GM18873 (cell line): Measurements from ENCODE around the gene PARK7.
"Not testable (repeated sequence)": the region's sequence is repeated elsewhere in the genome, so short reads cannot be mapped to it uniquely, and the experiment has no call there.

Source experiments
- ATAC-seq: cut with Tn5 transposase; IDR thresholded peaks from one replicate; pipeline ENCODE4 v1.9.1; 2021; ENCODE audit warnings: mild to moderate bottlenecking, moderate library complexity, moderate number of reproducible peaks; ENCODE audit not compliant: unreplicated experiment, low FRiP score

PARK7 gene

DNA sequence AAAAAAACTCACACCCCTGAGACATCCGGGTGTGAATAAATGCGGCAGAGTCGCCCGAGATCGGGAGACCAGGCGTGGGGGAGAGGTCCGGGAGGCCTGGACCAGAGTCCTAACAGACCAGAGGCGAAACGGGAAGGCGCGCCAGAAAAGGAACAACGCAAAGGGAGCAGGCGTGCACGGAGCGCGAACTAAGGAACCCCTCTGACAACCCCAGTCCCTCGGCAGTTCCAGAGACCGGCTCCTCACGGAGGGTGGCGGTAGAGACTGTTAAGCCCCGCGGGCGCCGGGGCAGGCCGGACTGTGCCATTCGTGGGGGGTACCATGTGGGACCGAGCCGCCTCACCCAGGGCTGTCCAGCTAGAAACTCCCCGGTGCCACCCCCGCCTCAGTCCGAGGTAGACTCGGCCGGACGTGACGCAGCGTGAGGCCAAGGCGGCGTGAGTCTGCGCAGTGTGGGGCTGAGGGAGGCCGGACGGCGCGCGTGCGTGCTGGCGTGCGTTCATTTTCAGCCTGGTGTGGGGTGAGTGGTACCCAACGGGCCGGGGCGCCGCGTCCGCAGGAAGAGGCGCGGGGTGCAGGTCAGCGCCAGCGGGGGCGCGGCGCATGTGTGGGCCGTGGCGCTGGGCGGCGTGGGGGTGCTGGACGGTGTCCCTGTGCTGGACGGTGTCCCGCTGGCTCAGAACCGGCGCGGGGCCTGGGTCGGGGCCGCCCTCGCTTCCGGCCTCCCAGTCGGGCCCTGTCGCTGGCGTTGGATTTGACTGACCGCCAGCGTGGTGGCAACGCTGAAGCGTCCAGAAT, at the start of gene PARK7:
PARK7 (plus strand) TSS at position 496 of the 798 bp plus-strand sequence. CDS start 1,075 bp downstream, outside the sequence.
- peak; percentile 91 for ATAC-seq

DNA sequence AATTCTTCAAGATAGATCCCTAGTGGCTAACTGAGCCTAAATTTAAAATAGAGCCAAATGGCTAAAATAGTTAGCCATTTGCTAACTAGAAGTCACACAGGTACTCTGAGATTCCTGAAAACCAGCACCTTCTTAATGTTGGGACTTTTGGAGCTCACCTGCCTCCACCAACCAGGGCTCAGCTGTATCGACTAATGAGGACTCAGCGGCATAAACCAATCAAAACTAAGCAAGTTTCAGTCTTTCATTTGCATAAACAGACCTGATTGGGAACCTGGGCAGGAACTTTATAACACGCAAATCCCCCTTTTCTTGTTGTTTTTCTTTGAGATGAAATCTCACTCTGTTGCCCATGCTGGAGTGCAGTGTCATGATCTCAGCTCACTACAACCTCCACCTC, 49.4 kb upstream of the PARK7 start:
- no peak for ATAC-seq

- ATAC-seq = no peak
Measured at GRCh38 chr1:7912743-7913557, 48.6 kb upstream of the PARK7 start.

GRCh38 chr1:7915826-7916500, 45.5 kb upstream of the PARK7 start:
- ATAC-seq = no peak

GRCh38 chr1:7916501-7916830, 45.0 kb upstream of the PARK7 start:
- ATAC-seq = no peak

DNA sequence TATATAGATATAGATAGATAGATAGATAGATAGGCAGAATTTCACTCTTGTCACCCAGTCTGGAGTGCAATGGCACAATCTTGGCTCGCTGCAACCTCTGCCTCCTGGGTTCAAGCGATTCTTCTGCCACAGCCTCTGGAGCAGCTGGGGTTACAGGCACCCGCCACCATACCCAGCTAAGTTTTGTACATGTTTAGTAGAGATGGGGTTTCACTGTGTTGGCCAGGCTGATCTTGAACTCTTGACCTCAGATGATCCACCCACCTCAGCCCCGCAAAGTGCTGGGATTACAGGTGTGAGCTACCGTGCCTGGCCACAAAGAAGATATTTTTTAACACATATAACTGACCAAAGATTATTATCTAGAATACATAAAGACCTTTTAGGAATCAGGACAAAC, 43.5 kb upstream of the PARK7 start:
- ATAC-seq = not testable (repeated sequence)

DNA sequence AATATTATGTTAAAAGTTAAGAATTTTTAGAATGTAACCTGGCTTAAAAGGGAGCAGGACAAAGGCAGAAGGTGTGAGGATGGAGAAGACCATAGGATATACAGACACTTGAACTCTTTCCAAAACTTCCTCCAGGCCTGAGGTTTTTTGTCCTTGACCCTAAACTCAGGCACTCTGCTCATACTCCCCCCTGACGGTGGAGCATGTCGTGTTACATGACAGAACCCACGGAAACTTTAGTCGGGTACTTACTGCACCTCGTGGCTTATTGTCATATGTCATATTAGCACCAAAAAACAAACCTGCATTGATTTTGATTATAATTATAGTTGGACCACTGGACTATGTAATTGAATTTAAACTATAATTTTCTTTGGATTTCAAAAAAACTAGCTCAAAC, 41.6 kb upstream of the PARK7 start:
- ATAC-seq = no peak

DNA sequence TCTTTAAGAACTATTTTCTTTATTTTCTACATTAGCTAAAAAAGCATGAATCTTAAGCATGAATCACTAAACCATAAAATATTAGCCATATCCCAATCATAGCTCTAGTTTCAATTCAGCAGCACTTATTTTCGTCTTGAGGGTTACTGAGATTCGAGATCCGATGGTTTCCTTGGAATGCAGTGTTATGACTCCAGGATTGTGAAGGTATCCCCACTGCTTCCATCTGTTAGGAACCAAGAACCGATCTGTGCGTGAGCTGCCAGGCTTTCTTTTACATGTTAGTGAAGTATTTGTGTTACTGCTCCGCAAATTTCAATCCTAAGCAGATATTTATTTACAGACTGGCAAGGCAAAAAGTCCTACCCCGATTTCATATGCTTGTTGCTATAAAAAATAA, 39.7 kb upstream of the PARK7 start:
- ATAC-seq = no peak

DNA sequence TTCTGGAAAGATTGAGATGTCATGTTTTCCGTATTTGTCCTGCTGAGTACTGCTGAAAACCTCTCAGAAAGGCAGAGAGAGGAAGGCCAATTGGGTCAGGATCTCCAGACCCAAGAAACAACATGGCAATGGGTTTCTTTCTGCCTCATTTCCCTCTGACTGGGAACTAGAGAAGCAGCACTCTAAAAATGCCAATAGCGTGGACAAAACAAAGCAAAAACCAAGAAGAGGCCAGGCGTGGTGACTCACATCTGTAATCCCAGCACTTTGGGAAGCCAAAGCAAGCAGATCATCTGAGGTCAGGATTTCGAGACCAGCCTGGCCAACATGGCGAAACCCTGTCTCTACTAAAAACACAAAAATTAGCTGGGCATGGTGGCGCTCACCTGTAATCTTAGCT, 39.2 kb upstream of the PARK7 start:
- no peak for ATAC-seq

- ATAC-seq = not testable (repeated sequence)
Measured at GRCh38 chr1:7927061-7927460, 34.5 kb upstream of the PARK7 start.

DNA sequence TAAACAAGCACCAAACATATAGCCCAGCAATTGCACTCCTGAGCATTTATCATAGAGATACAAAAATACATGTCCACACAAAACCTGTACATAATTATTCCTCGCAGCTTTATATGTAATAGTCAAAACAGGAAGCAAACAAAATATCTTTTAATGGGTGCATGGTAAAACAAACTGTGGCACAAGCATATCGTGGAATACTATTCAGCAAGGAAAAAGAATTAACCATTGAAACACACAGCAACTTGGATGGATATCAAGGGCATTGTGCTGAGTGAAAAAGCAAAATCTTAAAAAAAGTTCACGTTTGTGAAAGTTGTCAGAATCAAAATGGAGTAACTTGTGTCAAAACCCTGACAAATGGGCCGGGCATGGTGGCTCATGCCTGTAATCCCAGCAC, 33.3 kb upstream of the PARK7 start:
- no peak for ATAC-seq

DNA sequence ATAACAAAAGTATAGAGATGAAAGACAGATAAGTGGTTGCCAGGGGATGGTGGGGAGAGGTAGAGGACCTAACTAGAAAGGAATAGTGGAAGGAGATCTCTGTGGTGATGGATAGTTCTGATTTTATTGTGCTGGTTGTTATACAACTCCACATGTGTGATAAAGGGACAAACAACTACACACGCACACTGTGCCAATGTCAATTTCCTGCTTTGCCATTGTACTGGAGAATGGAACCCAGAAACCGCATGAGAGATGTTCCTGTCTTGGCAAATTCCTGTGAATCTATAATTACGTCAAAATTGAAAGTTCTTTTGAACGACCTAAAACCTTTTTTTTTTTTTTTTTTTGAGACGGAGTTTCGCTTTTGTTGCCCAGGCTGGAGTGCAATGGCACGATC, 31.9 kb upstream of the PARK7 start:
- no peak for ATAC-seq

GRCh38 chr1:7930645-7931445, 30.7 kb upstream of the PARK7 start:
- ATAC-seq = no peak

DNA sequence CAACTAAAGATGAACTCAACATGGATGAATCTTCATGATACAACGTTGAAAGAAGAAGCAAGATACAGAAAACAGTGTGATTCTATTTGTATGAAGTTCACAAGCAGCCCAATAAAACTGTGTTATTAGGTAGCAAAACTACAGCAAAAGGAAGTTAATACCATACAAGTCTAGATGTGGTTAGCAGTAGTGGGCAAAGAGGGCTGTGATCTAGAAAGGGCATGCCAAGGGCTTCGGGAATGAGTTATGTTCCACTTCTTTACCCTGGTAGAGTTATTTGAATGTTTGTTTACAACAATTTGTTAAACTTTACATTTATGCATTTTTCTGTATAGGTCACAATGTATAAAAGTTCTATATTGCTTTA, 30.1 kb upstream of the PARK7 start:
- no peak for ATAC-seq

- no peak for ATAC-seq
Measured at GRCh38 chr1:7932524-7933138, 28.9 kb upstream of the PARK7 start.

DNA sequence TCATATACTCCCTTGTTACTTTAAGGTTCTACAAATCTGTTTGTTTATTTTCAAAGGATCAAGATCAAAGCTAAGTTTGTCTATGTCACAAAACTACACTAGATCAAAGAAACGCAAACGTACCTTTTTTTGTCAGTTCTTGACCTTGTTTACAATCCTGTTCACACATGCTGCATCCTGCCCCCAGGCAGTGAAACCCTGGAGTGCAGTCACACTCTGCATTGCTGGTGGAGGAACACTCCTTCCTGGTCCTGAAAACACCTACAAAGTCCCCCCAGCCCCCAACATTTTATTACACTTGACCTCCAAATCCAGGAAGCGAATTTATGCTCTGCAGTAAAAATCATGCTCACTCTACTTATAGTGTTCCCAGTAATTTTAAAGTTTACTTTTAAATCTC, 23.4 kb upstream of the PARK7 start:
- no peak for ATAC-seq

DNA sequence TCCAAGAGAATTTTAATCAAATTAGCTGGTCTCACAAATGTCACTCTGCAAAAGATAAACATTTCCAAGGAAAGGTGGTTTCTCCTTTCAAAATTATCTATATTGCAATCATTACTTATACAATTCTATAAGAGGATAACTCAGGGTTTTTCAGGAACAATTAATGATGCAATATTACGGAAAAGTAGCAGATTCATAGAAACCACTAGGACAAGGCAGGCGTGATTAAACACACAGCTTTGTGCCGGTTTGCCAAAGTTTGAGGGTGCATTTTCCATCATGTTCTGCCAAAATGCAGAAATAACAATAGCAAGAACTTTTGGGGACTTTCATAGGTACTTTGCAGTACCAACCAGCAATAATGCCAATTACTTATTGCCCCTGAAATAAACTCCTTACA, 21.5 kb upstream of the PARK7 start:
- no peak for ATAC-seq

DNA sequence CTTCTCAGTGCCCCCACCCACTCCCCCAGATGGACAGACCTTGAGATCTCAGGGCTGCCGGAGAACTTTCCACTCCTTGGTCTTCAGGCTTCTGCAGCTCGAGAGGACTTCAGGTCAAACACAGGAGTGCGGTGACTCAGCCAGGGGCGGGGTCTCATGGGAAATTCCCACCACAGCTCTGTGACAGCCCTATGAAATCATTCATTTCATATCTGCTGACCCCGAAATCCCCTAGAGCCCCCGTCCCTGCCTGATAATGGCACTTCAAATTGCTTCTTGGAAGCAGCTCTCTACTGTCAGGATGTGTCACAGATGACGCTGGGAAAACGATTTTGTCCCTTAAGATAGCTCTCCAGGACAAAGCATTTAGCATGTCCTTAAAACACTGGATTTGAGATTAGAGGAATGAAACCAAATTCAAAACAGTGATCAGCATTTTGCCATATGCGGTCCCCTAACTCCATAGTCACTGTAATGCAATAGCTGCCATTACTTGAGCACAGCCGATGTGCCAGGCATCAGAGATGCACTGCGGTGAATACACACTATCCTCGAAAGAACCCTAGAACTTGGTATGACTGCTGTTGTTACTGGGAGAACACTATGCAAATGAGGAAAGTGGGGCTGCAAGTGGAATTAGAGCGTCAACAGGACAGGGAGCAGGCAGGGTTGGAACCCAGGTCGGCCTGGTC, 20.6 kb upstream of the PARK7 start, which contains the start of gene TNFRSF9:
TNFRSF9 (minus strand) TSS at position 95 of the 692 bp plus-strand sequence. CDS start 845 bp downstream, outside the sequence.
- ATAC-seq = no peak

- no peak for ATAC-seq
Measured at GRCh38 chr1:7941437-7941793, 20.1 kb upstream of the PARK7 start.
